ENCODE data around the gene HTRA3.

The HTRA3 gene

DNA sequence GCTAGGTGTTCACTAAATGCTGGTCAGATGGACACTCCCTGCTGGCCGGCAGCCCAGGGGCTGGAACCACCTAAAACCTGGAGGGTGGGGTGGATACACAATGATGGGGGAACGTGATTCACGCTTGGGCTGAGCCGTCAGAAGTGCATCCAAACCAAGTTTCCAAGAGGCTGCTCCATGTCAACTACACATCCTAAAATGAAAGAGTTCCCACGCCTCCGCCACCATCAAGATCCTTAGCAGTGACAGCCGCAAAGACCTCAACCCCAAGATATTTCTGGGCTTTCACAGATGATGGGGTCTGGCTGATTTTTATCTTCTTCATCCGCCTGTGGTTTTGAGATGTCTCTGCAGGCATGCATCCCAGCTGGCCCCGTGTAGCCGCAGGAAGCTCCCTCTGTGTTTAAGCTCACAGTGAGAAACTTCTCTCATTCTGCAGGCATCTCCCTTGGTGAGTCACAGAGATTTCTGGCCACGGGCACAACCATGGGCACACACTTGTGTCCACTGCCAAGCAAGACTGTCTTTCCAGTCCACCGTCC is 84.4 kb downstream of the HTRA3 start:
- ATAC-seq (ENCODE audit: low read depth) = no peak
- DNase-seq (ENCODE audit: low spot score in 2 of 2) = no peak
- H3K4me1 Mint-ChIP-seq = no peaks in the 10 kb centered on the region
- peaks cover 2% of the 10 kb centered on the region for H3K9me3 Mint-ChIP-seq
- no peaks in the 10 kb centered on the region for H3K36me3 Mint-ChIP-seq
- no peak overlapping the region for H3K4me3 Mint-ChIP-seq
- no peak overlapping the region for H3K27ac Mint-ChIP-seq
- H3K27me3 Mint-ChIP-seq = peaks cover 5% of the 10 kb centered on the region

GRCh38 chr4:8355306-8355705 is 85.8 kb downstream of the HTRA3 start:
- DNase-seq (ENCODE audit: low spot score in 2 of 2) (no peak), ATAC-seq (ENCODE audit: low read depth) (no peak)
- no peaks in the 10 kb centered on the region for H3K4me1 Mint-ChIP-seq
- no peaks in the 10 kb centered on the region for H3K36me3 Mint-ChIP-seq
- no peak overlapping the region for H3K27ac Mint-ChIP-seq
- no peak overlapping the region for H3K4me3 Mint-ChIP-seq
- H3K9me3 Mint-ChIP-seq = peaks cover 2% of the 10 kb centered on the region
- peaks cover 3% of the 10 kb centered on the region for H3K27me3 Mint-ChIP-seq

DNA sequence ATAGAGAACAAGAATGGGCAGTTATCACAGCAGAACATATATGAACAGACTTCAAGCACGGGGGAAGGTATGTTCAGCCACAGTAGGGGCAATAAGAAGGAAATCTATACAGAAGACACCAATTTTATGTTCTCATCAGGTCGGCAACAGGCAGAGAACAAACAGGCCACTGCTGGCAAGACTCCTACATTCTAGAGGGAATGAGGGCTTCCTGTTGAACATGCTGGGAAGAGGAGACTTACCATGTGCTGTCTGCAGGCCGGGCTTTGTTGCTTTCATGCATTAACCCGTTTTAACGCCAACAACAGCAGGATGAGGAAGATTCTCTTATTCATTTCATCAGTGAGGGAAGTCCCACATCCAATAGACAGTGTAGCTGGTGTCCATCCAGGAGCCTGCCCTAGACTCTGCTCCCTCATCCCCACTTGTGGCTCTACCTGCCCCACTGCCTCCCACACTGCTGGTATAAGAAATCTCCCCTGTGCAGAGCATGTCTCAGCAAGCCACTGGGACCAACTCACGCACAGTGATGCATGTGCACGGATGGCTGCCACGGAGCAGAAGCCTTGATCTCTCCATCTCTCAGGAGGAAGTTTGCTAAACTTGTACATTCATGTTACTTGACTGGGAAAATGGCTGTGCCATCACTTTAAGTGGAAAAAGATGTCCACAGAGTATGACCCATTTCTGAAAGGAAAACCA is 86.5 kb downstream of the HTRA3 start:
- Mint-ChIP-seq H3K4me1 (no peaks in the 10 kb centered on the region), H3K9me3 (peaks cover 2% of the 10 kb centered on the region), H3K4me3 (no peak overlapping the region), H3K27ac (no peak overlapping the region), H3K27me3 (peaks cover 1% of the 10 kb centered on the region), H3K36me3 (no peaks in the 10 kb centered on the region)
- DNase-seq (ENCODE audit: low spot score in 2 of 2) (no peak), ATAC-seq (ENCODE audit: low read depth) (no peak)

Measured in memory B cell (primary cell).